Ammon's horn (tissue), 1 donor: ENCODE results near the gene USP12.
A peak's percentile ranks its signal among the peaks of the same experiment; 100 is the strongest.
"Not testable (repeated sequence)": the region's sequence is repeated elsewhere in the genome, so short reads cannot be mapped to it uniquely, and the experiment has no call there.

Source experiments
- DNase-seq: peaks from one replicate; pipeline ENCODE4 v3.0.0-alpha.2; 2016; ENCODE audit warnings: low spot score

USP12 gene, protein sequence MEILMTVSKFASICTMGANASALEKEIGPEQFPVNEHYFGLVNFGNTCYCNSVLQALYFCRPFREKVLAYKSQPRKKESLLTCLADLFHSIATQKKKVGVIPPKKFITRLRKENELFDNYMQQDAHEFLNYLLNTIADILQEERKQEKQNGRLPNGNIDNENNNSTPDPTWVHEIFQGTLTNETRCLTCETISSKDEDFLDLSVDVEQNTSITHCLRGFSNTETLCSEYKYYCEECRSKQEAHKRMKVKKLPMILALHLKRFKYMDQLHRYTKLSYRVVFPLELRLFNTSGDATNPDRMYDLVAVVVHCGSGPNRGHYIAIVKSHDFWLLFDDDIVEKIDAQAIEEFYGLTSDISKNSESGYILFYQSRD

DNA sequence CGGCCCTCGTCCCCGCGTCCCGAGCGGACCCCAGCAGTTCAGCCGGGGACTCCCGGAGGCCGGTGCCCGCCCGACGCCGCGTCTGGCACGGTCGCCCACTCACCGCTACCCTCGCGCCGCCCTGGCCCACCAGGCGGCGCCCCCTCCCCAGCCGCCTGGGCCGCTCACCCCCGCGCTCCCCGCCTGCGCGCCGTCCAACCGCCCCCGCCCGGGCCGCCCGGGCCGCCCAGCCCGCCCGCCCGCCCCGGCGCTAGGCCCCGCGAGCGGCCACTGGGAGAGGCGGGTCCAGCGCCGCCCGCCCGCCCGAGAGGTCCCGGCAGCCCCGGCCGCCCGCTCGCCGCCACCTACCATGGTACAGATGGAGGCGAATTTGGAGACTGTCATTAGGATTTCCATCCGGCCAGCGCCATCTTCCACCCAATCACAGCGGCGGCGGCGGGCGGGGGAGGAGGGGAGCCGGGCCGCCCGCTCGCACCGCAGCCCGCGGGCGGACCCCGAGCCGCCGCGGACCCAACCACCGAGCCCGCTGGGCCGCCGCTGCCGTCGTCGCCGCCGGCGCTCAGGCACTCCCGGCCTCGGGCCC, at the start of gene USP12:
TSS of gene USP12 (minus strand) at position 568 of the 583 bp plus-strand sequence. CDS start at position 396, 172 bp downstream.
- DNase-seq = no peak

DNA sequence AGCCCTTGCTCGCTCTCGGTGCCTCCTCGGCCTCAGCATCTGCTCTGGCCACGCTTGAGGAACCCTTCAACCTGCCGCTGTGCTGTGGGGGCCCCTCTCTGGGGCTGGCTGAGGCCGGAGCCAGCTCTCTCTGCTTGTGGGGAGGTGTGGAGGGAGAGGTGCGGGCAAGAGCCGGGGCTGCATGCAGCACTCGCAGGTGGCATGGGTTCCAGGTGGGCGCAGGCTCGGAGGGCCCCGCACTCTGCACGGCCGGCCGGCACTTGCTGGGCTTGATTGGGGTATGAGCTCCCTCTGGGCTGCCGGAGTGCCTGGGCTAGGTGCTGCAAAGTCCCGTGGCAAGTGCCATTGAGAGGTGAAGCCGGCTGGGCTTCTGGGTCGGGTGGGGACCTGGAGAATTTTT, 48.0 kb upstream of the USP12 start:
- no peak for DNase-seq

DNA sequence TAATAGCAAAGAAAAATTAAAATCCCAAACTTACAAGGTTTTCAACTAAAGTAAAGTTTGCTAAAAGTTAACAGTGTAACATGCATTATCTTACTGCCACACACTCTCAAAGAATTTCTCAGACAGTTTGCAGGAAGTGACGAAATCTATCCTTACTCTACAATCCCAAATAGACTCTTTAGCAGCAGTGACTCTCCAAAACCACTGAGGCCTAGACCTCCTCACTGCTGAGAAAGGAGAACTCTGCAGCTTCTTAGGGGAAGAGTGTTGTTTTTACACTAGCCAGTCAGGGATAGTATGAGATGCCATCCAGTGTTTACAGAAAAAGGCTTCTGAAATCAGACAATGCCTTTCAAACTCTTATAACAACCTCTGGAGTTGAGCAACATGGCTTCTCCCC, 47.2 kb upstream of the USP12 start:
- DNase-seq = not testable (repeated sequence)

DNA sequence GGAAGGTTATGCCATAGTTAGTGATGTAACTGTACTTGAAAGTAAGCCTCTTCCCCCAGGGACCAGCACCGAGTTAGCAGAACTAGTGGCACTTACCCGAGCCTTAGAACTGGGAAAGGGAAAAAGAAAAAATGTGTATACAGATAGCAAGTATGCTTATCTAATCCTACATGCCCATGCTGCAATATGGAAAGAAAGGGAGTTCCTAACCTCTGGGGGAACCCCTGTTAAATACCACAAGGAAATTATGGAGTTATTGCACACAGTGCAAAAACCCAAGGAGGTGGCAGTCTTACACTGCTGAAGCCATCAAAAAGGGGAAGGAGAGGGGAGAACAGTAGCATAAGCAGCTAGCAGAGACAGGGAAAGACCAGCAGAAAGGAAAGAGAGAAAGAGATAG, 46.2 kb upstream of the USP12 start:
- not testable (repeated sequence) for DNase-seq

DNA sequence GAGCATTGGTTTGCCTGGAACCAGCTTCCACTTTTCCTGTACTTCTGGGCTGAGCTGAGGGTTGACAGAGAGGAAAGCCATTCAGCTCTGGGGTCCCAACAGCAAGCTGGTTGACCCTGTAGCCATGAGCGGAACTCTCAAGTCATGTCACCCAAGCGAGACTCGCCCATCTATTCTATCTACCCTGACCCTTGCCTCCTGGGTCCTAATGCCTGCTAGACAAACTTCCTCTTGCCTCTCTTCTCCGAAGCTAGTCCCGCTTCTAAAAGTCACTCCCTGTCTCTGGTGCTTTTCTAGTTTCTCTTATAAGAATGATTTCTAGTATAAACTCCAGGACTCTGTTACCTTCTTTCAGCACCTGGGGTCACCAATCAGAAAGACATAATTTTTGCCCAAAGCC, 41.8 kb upstream of the USP12 start:
- DNase-seq = not testable (repeated sequence)

DNA sequence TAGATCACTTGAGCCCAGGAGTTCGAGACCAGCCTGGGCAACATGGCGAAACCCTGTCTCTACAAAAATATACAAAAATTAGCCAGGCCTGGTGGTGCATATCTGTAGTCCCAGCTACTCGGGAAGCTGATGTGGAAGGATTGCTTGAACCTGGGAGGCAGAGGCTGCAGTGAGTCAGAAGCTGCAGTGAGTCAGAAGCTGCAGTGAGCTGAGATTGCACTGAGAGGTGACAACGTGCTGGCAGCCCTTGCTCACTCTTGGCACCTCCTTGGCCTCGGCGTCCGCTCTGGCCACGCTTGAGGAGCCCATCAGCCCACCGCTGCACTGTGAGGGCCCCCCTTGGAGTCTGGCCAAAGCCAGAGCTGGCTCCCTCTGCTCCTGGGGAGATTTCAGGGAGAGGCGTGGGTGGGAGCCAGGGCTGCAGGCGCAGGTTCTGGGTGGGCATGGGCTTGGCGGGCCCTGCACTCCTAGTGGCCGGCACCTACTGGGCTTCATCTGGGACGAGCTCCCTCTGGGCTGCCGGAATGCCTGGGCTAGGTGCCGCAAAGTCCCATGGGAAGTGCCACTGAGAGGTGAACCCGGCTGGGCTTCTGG, 40.3 kb upstream of the USP12 start:
- DNase-seq = no peak

- no peak for DNase-seq
These were observed 39.7 kb upstream of the USP12 start for GRCh38 chr13:27211271-27211670.

- DNase-seq = no peak
These were observed 36.9 kb upstream of the USP12 start for GRCh38 chr13:27208514-27208913.

- DNase-seq = peak; percentile 6
These were observed 32.2 kb upstream of the USP12 start for GRCh38 chr13:27203854-27204253.

DNA sequence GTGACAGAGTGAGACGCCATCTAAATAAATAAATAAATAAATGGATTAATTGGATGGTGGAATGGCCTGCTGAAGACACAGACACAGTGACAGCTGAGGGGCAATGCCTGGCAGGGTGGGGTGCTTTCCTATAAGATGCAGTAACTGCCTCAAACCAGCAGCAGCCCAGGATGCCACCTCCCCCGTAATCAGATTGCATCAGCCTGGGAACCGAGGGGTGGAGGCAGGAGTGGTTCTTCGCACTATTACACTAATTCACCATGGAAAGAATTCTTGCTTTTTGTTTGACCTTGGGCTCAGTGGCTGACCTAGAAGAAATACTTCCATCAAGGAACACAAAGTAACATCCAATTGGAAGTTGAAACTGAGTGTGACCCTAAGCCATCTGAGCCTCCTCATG, 31.6 kb upstream of the USP12 start:
- no peak for DNase-seq

DNA sequence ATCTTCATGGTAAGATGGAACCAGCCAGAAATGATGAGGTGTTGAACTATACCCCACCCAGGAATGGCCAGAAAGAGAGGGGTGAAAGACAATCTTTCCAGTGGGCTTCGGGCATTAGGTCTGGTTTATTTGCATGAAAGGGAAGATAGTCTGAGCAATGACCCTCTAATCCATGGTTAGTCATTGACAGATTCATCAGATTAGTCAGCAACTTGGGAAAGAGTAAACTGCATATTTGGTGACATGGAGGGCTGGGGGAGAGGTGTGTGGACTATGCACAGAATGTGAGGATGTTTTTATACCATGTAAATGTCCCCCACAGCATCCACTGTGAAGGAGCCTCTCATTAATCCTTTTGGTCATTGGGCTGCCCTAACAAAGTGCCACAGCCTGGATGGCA, 30.1 kb upstream of the USP12 start:
- no peak for DNase-seq

DNA sequence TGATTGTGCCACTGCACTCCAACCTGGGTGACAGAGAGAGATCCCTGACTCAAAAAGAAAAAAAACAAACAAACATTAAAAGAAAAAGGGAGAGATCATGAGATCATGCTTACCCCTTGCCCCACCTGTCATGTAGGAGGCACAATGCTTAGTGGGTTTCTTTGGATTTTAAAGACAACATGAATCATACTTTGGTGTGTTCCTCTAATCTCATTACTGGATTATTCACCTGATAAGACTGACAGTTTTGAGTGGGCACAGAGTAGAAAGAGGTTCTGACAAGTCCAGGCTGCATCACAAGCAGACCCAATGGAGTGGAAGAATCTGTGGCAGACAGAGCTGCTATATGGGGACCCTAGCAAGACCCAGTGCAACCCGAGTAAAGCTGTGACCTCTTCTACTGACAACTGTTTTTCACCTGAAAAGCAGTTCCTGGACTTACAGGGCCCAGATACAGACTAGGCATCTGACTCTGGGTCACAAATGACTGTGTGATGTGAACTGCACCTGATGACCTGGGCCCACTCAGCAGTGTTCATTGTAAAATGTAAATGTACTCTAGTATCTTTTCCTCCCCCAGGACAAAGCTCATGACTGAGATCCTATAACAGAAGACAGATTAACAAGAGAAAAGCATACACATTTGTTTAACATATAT, 28.9 kb upstream of the USP12 start:
- no peak for DNase-seq

GRCh38 chr13:27199696-27200095, 28.1 kb upstream of the USP12 start:
- DNase-seq = no peak

- DNase-seq = no peak
These were observed 27.6 kb upstream of the USP12 start for GRCh38 chr13:27199211-27199610.

GRCh38 chr13:27194895-27195764, 23.5 kb upstream of the USP12 start:
- DNase-seq = no peak

DNA sequence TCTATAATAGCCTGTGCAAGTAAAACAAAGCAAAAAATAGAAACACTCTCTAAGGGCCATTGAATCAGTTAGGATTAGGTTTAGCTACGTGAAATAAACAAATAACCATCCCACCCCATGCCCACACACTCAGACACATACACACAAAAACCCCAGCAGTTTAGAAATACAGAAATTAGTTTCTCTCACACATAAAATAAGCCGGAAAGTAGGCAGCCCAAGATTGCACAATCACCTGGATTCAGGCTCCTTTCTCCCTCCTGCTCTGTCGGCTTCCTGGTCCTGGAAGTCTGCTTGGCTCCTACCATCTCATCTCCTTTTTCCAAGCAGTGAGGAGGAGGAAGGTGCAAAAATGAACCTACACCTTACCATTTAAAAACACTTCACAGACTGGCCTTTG, 22.6 kb upstream of the USP12 start:
- DNase-seq = no peak

- no peak for DNase-seq
These were observed 21.9 kb upstream of the USP12 start for GRCh38 chr13:27193496-27193895.

DNA sequence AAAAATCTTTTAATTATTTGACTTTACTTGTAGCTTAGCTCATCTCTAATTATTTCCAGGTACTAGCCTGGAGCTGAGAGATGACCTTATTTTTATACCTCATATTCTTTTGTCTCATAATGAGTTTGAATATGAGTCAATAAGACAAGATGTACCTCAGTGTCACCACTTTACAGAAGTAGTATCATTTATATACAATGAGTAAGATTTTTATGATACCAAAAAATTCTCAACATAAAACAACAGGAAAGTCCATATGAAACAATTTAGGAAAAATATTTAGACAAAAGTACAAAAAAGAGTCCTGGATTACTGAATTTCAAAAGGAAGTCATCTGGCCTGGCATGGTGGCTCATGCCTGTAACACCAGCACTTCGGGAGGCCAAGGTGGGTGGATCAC, 21.4 kb upstream of the USP12 start:
- no peak for DNase-seq

- DNase-seq = not testable (repeated sequence)
These were observed 20.8 kb upstream of the USP12 start for GRCh38 chr13:27192367-27192766.

DNA sequence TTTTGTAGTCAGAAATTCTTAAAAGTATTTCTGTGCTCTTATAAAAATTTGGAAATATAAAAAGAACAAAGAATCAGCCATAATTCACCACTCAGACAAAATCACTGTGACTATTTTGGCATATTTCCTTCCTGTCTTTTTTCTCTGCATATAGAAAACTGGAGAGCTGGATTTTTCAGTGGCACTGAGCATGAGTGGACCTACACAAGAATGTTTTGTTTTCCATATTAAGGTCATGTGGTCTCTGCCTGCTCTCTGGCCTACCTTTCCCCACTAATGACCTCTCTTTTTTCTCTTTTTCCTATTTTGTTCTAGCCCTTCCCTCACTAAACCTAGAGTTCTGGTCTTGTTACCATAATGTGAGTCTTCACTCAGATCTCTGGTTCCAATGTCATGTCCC, 17.6 kb upstream of the USP12 start:
- no peak for DNase-seq

GRCh38 chr13:27188239-27188638, 16.6 kb upstream of the USP12 start:
- DNase-seq = no peak

- no peak for DNase-seq
These were observed 14.7 kb upstream of the USP12 start for GRCh38 chr13:27186295-27186694.
